Measurements from ENCODE around the gene RCN2. TPM values are rescaled to one million over a fixed set of nuclear protein-coding genes. Genes with fewer than 3 reads are reported as not detected.

Gene RCN2
- total and polyA plus RNA-seq, 2 of the 13 experiments (the other 11 are each of a cell fraction or from before 2014, with no cell fraction given): 84.4 to 89.0 TPM

- TSS peak; percentile 65 for BruUV-seq (replicated peaks)
- POLR2A ChIA-PET: interaction anchor here (0.9 to 1.4 kb wide), 2 partner anchors 45 to 487 kb away, joined by 3 to 7 read pairs; no protein-coding TSS in a partner anchor
- Histone ChIP-seq H3K4me2 (ENCODE audit: low read depth, low read length) (peak overlapping the region; percentile 91), H3K9me3 (ENCODE audit: low read length) (no peaks in the 10 kb centered on the region), H3K4me3 (replicated peaks in 1 of 3; ENCODE audit: insufficient read depth in 1 of 3, low read depth in 2 of 3, low read length in 3 of 3) (peak overlapping the region; percentile 76 to 89 (median 87)), H3K9ac (ENCODE audit: insufficient read depth, low read depth, low read length) (peak overlapping the region; percentile 84), H2AFZ (ENCODE audit: low read length) (no peak overlapping the region), H3K27ac (ENCODE audit: extremely low read length, insufficient read depth, low read length) (peak overlapping the region; percentile 61), H3K4me1 (ENCODE audit: insufficient read depth, low read length) (peaks cover 49% of the 10 kb centered on the region), H3K27me3 (ENCODE audit: control insufficient read depth in 1 of 2, insufficient read depth in 2 of 2, low read length in 2 of 2) (no peaks in the 10 kb centered on the region; a peak in 1 of 5 replicates), H4K20me1 (ENCODE audit: insufficient read depth, low read length) (no peaks in the 10 kb centered on the region), H3K79me2 (ENCODE audit: insufficient read depth, low read length) (peaks cover 19% of the 10 kb centered on the region), H3K36me3 (replicated peaks in 1 of 2; ENCODE audit: control insufficient read depth in 1 of 2, insufficient read depth in 2 of 2, low read length in 2 of 2) (peaks cover 2 to 9% of the 10 kb centered on the region in 2 experiments; a peak in 3 of 5 replicates)
- TF ChIP-seq ZNF737 (CRISPR knock-in tag; IDR thresholded peaks at IDR 0.05; ENCODE audit: borderline replicate concordance) (no peak), ZNF414 (CRISPR knock-in tag; IDR thresholded peaks at IDR 0.05) (no peak), IRF9 (CRISPR knock-in tag; IDR thresholded peaks at IDR 0.05; ENCODE audit: borderline replicate concordance) (no peak), ZFYVE20 (CRISPR knock-in tag; IDR thresholded peaks at IDR 0.05; ENCODE audit: borderline replicate concordance, low read depth) (peak; percentile 11; the same call in 1 of the 2 replicates), ZNF674 (CRISPR knock-in tag; IDR thresholded peaks at IDR 0.05; ENCODE audit: low read depth) (peak; percentile 25; the same call in 1 of the 2 replicates), REST (IDR thresholded peaks at IDR 0.05; ENCODE audit: borderline replicate concordance in 1 of 2, low read depth in 1 of 2, low read length in 2 of 2) (no peak), ZNF460 (CRISPR knock-in tag; IDR thresholded peaks at IDR 0.05; ENCODE audit: borderline replicate concordance) (no peak), KLF16 (CRISPR knock-in tag; IDR thresholded peaks at IDR 0.05) (no peak), RORA (CRISPR knock-in tag; IDR thresholded peaks at IDR 0.05) (no peak), NCOA1 (CRISPR knock-in tag; IDR thresholded peaks at IDR 0.05) (0 out of 2 replicates have a peak, but pooled peaks have one; percentile 35)
- ATAC-seq (peak; percentile 5), FAIRE-seq (peak; percentile 37), DNase-seq (ENCODE audit: low spot score) (no peak)
- intact Hi-C loops (cut with micrococcal nuclease; ENCODE audit: unreplicated experiment): no loop called here
- in situ Hi-C loops (cut with HindIII; ENCODE audit: extremely low pct_ligation_motif_present, low pct_unique_long_range_greater_than_20kb): no loop called here
- WGBS (ENCODE audit: low lambda C conversion rate): 16% methylated on average over 13 of the region's 14 CpGs
- CTCF ChIA-PET (ENCODE audit: low intra/inter-chr PET ratio, low total read pairs): no interaction called here
Observed at GRCh38 chr15:76932135-76932966, 802 bp downstream of the RCN2 start.
